GM23248 (cell line): ENCODE data around the gene SLX4IP. TPM values are rescaled to one million over a fixed set of nuclear protein-coding genes. Genes with fewer than 3 reads are reported as not detected.

Experiments
- DNase-seq: peaks from one replicate; pipeline ENCODE4 v3.0.0-alpha.2; 2015
- H2AFZ ChIP-seq: fragments of 200-600 bp; sonication (generic); 2 replicates; pipeline ENCODE4 v1.6.1; 2016; ENCODE audit warnings: antibody characterized with exemption
- H3F3A ChIP-seq: fragments of 200-600 bp; sonication (generic); 2 replicates; pipeline ENCODE4 v1.6.1; 2016; ENCODE audit warnings: mild to moderate bottlenecking, antibody characterized with exemption, mixed run types; ENCODE audit not compliant: insufficient read depth
- H3K27ac ChIP-seq: fragments of 200-600 bp; sonication (generic); 2 replicates; pipeline ENCODE4 v1.5.1; 2016; ENCODE audit warnings: mild to moderate bottlenecking
- H3K27me3 ChIP-seq: fragments of 200-600 bp; sonication (generic); replicated peaks from 2 replicates; pipeline ENCODE4 v1.6.1; 2016; ENCODE audit warnings: mild to moderate bottlenecking; ENCODE audit not compliant: insufficient read depth
- H3K36me3 ChIP-seq: fragments of 200-600 bp; sonication (generic); 2 replicates; pipeline ENCODE4 v1.6.1; 2016; ENCODE audit warnings: low read depth, mild to moderate bottlenecking
- H3K4me1 ChIP-seq: fragments of 200-600 bp; sonication (generic); 2 replicates; pipeline ENCODE4 v1.6.1; 2016; ENCODE audit warnings: mild to moderate bottlenecking; ENCODE audit not compliant: insufficient read depth
- H3K4me2 ChIP-seq: fragments of 200-600 bp; sonication (generic); one replicate; pipeline ENCODE4 v1.6.1; 2016; ENCODE audit warnings: mild to moderate bottlenecking; ENCODE audit not compliant: unreplicated experiment
- H3K4me3 ChIP-seq: fragments of 200-600 bp; sonication (generic); 2 replicates; pipeline ENCODE4 v1.5.1; 2016; ENCODE audit warnings: mild to moderate bottlenecking
- H3K79me2 ChIP-seq: fragments of 200-600 bp; sonication (generic); 2 replicates; pipeline ENCODE4 v1.6.1; 2016; ENCODE audit warnings: mild to moderate bottlenecking; ENCODE audit not compliant: insufficient read depth
- H3K9ac ChIP-seq: fragments of 200-600 bp; sonication (generic); 2 replicates; pipeline ENCODE4 v1.6.1; 2016; ENCODE audit warnings: mild to moderate bottlenecking
- H3K9me2 ChIP-seq: fragments of 200-600 bp; sonication (generic); 2 replicates; pipeline ENCODE4 v1.6.1; 2016; ENCODE audit warnings: mixed run types, mild to moderate bottlenecking, moderate library complexity; ENCODE audit not compliant: insufficient read depth
- H3K9me3 ChIP-seq: fragments of 200-600 bp; sonication (generic); one replicate; pipeline ENCODE4 v1.6.1; 2017; ENCODE audit warnings: low read depth
- H4K20me1 ChIP-seq: fragments of 200-600 bp; sonication (generic); 2 replicates; pipeline ENCODE4 v1.6.0; 2016; ENCODE audit not compliant: insufficient read depth
- EZH2 ChIP-seq: fragments of 200-600 bp; sonication (generic); IDR thresholded peaks from 2 replicates; pipeline ENCODE4 v1.6.1; 2018; ENCODE audit warnings: antibody characterized with exemption, mild to moderate bottlenecking; ENCODE audit not compliant: insufficient read depth, poor library complexity, severe bottlenecking
- EZH2phosphoT487 ChIP-seq: fragments of 200-600 bp; sonication (generic); IDR thresholded peaks from 2 replicates; pipeline ENCODE4 v1.6.1; 2018; ENCODE audit warnings: antibody characterized with exemption, moderate library complexity, mild to moderate bottlenecking, low read depth; ENCODE audit not compliant: insufficient read depth
- WGBS, 2 experiments: methylation state at CpG; one replicate each; pipeline ENCODE4 v1.1.6; 2015 to 2017; ENCODE audit warnings: low lambda C conversion rate in 2 of 2, low coverage in 1 of 2; ENCODE audit errors: missing lambda C conversion rate in 2 of 2; 5-methylcytosine and 5-hydroxymethylcytosine counted together
- in situ Hi-C: fragments of 300-500 bp; cut with MboI; formaldehyde crosslinking; loops from 2 replicates; pipeline ENCODE4 v1.15.0; 2020
- polyA plus RNA-seq: library from polyadenylated mRNA; unstranded; fragments of >200 nt; fragmentation: Nextera tagmentation; extraction: Ambion mirVana; gene quantifications from 2 replicates; pipeline ENCODE4 v1.2.1, GENCODE V29; 2016
- total RNA-seq: library from RNA; depleted of rRNA; stranded (reverse); fragments of >200 nt; shearing (Covaris generic); gene quantifications from 2 replicates; pipeline ENCODE4 v1.2.3, GENCODE V29; 2014

SLX4IP gene
- total and polyA plus RNA-seq, 2 experiments from 2014 or later = 3.7 to 3.9 TPM

- Histone ChIP-seq H3K9me2 (no peaks in the 10 kb centered on the region), H3K4me1 (peaks cover 26% of the 10 kb centered on the region), H3K36me3 (no peaks in the 10 kb centered on the region), H2AFZ (no peak overlapping the region), H4K20me1 (no peaks in the 10 kb centered on the region), H3K4me3 (no peak overlapping the region), H3K9me3 (no peaks in the 10 kb centered on the region), H3K4me2 (no peak overlapping the region), H3K27me3 (no peaks in the 10 kb centered on the region), H3F3A (peaks cover 11% of the 10 kb centered on the region), H3K27ac (no peak overlapping the region), H3K9ac (no peak overlapping the region), H3K79me2 (no peaks in the 10 kb centered on the region)
- in situ Hi-C loops = no loop called here
- peak; percentile 43 for DNase-seq
- 91 to 93% methylated on average over 11 of the region's 11 CpGs for WGBS, 2 experiments
- TF ChIP-seq EZH2 (no peak), EZH2phosphoT487 (no peak)
Observed at GRCh38 chr20:10634683-10635411, 199.7 kb downstream of the SLX4IP start.

- TF ChIP-seq EZH2 (no peak), EZH2phosphoT487 (no peak)
- Histone ChIP-seq H3K27ac (no peak overlapping the region), H3K4me3 (no peak overlapping the region), H3K9ac (no peak overlapping the region), H4K20me1 (no peaks in the 10 kb centered on the region), H3K27me3 (no peaks in the 10 kb centered on the region), H3K79me2 (no peaks in the 10 kb centered on the region), H2AFZ (no peak overlapping the region), H3K9me2 (no peaks in the 10 kb centered on the region), H3F3A (peaks cover 11% of the 10 kb centered on the region), H3K4me1 (peaks cover 26% of the 10 kb centered on the region), H3K9me3 (no peaks in the 10 kb centered on the region), H3K4me2 (no peak overlapping the region), H3K36me3 (no peaks in the 10 kb centered on the region)
- 97% methylated on average over 5 of the region's 5 CpGs for WGBS, 2 experiments
- DNase-seq = peak; percentile 18
- in situ Hi-C loops = no loop called here
Observed at GRCh38 chr20:10635476-10636208, 200.5 kb downstream of the SLX4IP start.

- no peak overlapping the region for H2AFZ ChIP-seq
- no peak overlapping the region for H3K4me3 ChIP-seq
- H3K9me3 ChIP-seq = no peaks in the 10 kb centered on the region
- H3K9me2 ChIP-seq = no peaks in the 10 kb centered on the region
- DNase-seq = peak; percentile 25
- H4K20me1 ChIP-seq = no peaks in the 10 kb centered on the region
- in situ Hi-C loops = no loop called here
- H3K4me2 ChIP-seq = peak overlapping the region; percentile 37
- H3K36me3 ChIP-seq = no peaks in the 10 kb centered on the region
- peaks cover 26% of the 10 kb centered on the region for H3K4me1 ChIP-seq
- peak overlapping the region; percentile 33; the same call in 1 of the 2 replicates for H3K9ac ChIP-seq
- 61 to 76% methylated on average over 5 of the region's 5 CpGs for WGBS, 2 experiments
- H3F3A ChIP-seq = peaks cover 11% of the 10 kb centered on the region
- no peaks in the 10 kb centered on the region for H3K79me2 ChIP-seq
- no peaks in the 10 kb centered on the region for H3K27me3 ChIP-seq
- no peak for TF ChIP-seq EZH2
- TF ChIP-seq EZH2phosphoT487 = no peak
- H3K27ac ChIP-seq = peak overlapping the region; percentile 51
Observed at GRCh38 chr20:10636326-10636818, 201.3 kb downstream of the SLX4IP start.

- H3K9me3 ChIP-seq = no peaks in the 10 kb centered on the region
- H2AFZ ChIP-seq = no peak overlapping the region
- peaks cover 26% of the 10 kb centered on the region for H3K4me1 ChIP-seq
- no peak overlapping the region for H3K4me3 ChIP-seq
- TF ChIP-seq EZH2phosphoT487 (no peak), EZH2 (no peak)
- in situ Hi-C loops = no loop called here
- H4K20me1 ChIP-seq = no peaks in the 10 kb centered on the region
- DNase-seq = peak; percentile 78
- peak overlapping the region; percentile 37 for H3K4me2 ChIP-seq
- H3K9ac ChIP-seq = peak overlapping the region; percentile 33; the same call in 1 of the 2 replicates
- H3K36me3 ChIP-seq = no peaks in the 10 kb centered on the region
- H3K27ac ChIP-seq = peak overlapping the region; percentile 51
- H3K9me2 ChIP-seq = no peaks in the 10 kb centered on the region
- H3F3A ChIP-seq = peaks cover 11% of the 10 kb centered on the region
- H3K27me3 ChIP-seq = no peaks in the 10 kb centered on the region
- no peaks in the 10 kb centered on the region for H3K79me2 ChIP-seq
- 49 to 54% methylated on average over 10 of the region's 10 CpGs for WGBS, 2 experiments
Observed at GRCh38 chr20:10637031-10637559, 202.0 kb downstream of the SLX4IP start.
